Measurements from ENCODE around the gene SLC27A5.
"Not testable (repeated sequence)": the region's sequence is repeated elsewhere in the genome, so short reads cannot be mapped to it uniquely, and the experiment has no call there.

The SLC27A5 gene

DNA sequence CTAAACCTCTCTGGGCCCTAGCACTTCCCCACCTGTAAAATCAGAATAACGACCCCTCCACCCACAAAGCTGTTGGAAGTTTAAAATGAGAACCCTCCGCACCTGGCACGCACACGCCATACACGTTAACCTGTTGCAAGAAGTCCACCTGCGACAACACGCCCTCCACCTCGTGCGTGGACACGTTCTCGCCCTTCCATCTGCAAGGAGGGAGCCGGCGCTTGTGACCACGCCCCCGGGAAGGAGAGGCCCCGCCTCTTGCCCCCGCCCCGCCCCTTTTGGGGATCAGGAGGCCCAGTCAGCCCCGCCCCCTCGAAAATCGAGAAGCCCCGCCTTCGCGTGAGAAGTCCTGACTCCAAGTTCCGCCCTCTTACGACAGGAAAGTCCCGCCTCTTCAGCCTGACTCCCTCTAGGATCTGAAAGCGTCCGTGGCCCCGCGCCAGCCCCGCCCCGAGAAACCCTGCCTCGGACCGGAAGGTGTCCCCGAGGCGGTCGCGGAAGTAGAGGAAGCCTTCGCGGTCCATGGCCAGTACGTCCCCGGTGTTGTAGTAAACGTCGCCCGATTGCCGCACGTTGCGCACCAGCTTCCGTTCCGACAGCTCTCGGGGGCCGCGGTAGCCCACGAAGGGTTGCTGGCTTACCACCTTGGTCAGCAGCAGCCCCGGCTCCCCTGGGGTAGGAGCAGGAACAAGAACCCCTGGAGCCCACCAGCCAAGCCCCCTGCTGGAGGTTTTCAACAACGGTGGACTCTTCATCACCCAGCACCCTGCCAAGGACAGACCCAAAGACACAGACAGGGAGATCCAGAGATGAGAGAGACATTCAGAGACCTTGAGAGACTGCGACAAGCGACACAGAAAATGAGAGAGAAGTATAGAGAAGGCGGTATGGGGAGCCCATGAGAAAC is 12.5 kb downstream of the SLC27A5 start:
- Mint-ChIP-seq H3K27ac (peak overlapping the region; percentile 92), H3K9me3 (peaks cover 13% of the 10 kb centered on the region), H3K4me1 (peaks cover 34% of the 10 kb centered on the region)

DNA sequence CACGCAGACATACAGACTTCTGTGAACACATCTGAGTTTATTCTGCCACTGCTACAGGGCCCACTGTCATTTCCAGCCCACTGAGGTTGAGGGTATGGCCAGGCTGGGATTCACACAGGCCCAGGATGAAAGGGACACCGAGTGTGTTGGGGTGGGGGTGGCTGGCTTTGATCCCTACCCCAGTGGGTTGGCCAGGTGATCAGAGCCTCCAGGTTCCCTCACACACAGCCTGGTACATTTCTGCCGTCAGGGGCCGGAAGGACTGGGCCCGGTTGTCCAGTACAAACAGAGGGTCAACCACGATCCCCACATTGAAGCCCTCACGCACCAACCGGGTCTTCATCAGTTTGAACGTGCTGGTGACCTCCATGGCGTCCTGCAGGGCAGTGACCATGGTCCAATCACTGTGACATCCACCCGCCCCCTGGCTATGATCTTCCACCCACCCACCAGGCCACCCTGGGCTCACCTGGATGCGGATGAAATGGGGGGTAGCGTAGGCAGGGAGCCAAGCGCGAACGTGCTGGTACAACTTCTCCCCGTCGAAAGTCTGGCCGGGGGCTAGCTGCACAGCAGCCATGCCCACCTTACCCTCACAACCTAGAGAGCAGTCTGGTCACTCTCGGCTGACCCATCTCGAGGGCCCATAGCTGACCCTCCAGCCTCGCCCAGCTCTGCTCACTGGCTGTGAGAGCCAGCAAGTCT is 13.3 kb downstream of the SLC27A5 start:
- Mint-ChIP-seq H3K36me3 (peaks cover 6% of the 10 kb centered on the region), H3K27ac (peak overlapping the region; percentile 92), H3K4me1 (peaks cover 35% of the 10 kb centered on the region), H3K9me3 (peaks cover 13% of the 10 kb centered on the region), H3K4me3 (peak overlapping the region; percentile 87)
- ATAC-seq: no peak
- no peak for DNase-seq (ENCODE audit: low spot score in 2 of 2)

More for the DNA sequence above, 12.5 kb downstream of the SLC27A5 start:
- H3K4me3 Mint-ChIP-seq: peak overlapping the region; percentile 87
- ATAC-seq: peak; percentile 98
- DNase-seq (ENCODE audit: low spot score in 2 of 2): peak; percentile 89 to 99
- H3K36me3 Mint-ChIP-seq: peaks cover 6% of the 10 kb centered on the region

DNA sequence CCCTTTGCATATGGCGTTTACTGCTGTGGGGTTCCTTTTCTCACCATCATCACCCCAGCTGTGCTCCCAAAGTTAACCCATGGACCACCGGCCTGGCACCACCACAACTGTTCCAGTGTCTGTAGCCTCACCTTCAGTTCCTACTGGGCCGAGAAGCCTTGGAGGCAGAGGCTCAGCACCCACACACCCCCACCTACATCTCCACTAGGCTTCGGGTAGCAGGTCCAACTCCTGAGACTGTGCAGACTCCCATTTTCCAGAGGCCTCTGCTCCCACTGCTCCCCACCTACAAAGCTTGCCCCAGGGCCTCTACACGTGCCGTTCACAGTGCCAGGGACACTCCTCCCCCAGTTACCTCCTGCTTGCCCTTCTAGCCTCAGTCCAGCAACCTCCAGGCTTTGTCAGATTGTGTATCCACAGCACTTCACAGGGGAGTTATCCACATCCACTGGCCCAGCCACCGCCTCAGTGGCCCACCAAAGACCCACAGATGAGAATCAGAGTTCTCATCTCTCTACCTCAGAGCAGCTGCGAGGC is 14.1 kb downstream of the SLC27A5 start:
- Mint-ChIP-seq H3K36me3 (peaks cover 6% of the 10 kb centered on the region), H3K4me1 (peaks cover 35% of the 10 kb centered on the region), H3K4me3 (peak overlapping the region; percentile 87), H3K27ac (no peak overlapping the region), H3K9me3 (peaks cover 13% of the 10 kb centered on the region)
- ATAC-seq (no peak), DNase-seq (ENCODE audit: low spot score in 2 of 2) (no peak)

- no peak for ATAC-seq
- Mint-ChIP-seq H3K4me1 (peaks cover 18% of the 10 kb centered on the region), H3K9me3 (no peaks in the 10 kb centered on the region), H3K4me3 (no peak overlapping the region), H3K27ac (no peak overlapping the region), H3K36me3 (no peaks in the 10 kb centered on the region)
- no peak for DNase-seq (ENCODE audit: low spot score in 2 of 2)
Measured at GRCh38 chr19:58492265-58492664, 19.5 kb downstream of the SLC27A5 start.

GRCh38 chr19:58491393-58491792 is 20.4 kb downstream of the SLC27A5 start:
- no peak for ATAC-seq
- Mint-ChIP-seq H3K4me3 (no peak overlapping the region), H3K27ac (no peak overlapping the region), H3K36me3 (no peaks in the 10 kb centered on the region), H3K9me3 (no peaks in the 10 kb centered on the region), H3K4me1 (peaks cover 13% of the 10 kb centered on the region)
- no peak for DNase-seq (ENCODE audit: low spot score in 2 of 2)

DNA sequence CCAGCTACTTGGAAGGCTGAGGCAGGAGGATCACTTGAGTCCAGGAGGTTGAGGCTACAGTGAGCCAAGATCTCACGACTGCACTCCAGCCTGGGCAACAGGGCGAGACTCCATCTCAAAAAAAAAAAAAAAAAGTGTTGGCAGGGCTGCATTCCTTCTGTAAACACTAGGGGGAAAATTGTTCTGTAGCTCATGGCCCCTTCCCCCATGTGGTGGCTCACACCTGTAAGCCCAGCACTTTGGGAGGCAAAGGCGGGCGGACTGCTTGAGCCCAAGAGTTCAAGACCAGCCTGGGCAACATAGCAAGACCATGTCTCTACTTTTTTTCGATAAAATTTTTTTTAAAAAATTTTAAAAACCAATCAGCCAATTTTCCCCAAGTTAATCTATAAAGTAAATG is 27.4 kb downstream of the SLC27A5 start:
- H3K4me1 Mint-ChIP-seq; DNase-seq (ENCODE audit: low spot score in 2 of 2); H3K9me3 Mint-ChIP-seq; ATAC-seq; H3K27ac Mint-ChIP-seq; H3K4me3 Mint-ChIP-seq; H3K36me3 Mint-ChIP-seq: not testable (repeated sequence)

DNA sequence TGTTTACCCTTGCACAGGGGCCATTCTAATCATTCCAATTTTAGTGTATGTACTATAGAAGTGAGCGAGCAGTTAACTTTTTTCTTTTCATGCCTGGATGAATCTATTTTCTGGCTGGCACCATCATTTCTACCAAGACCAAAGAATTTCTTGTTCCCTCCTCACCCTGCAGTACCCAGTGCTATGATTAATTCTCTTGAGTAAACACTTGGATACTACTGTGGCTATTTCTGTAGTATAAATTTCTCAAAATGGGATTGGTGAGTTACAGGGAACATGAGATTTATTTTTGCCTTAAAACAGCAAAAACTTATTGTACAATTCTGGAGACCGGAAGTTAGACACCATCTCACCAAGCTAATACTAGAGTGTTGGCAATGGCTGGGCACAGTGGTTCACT is 28.0 kb downstream of the SLC27A5 start:
- H3K4me1 Mint-ChIP-seq: no peaks in the 10 kb centered on the region
- H3K4me3 Mint-ChIP-seq: no peak overlapping the region
- DNase-seq (ENCODE audit: low spot score in 2 of 2) (no peak), ATAC-seq (no peak)
- peaks cover 6% of the 10 kb centered on the region for H3K36me3 Mint-ChIP-seq
- no peak overlapping the region for H3K27ac Mint-ChIP-seq
- H3K9me3 Mint-ChIP-seq: no peaks in the 10 kb centered on the region

DNA sequence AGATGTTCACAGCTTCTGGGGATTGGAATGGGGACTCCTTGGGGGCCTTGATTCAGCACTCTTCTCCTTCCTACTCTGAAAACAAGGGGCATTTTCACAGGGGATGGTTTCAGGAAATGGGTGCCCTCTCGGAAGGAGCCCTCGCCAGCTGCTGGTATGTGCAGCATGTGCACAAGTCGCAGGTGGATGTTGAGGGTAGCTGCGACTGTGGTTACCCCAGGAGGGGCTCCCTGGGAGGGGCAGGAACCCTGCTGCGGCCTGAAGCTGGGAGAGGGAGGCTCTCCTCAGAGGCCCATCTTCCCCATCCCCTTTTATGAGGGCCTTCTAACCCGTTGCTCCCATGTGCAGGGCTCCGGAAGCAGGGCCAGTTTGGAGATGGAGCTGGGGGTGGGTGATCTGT is 29.4 kb downstream of the SLC27A5 start:
- no peaks in the 10 kb centered on the region for H3K9me3 Mint-ChIP-seq
- H3K27ac Mint-ChIP-seq: peak overlapping the region; percentile 64
- H3K4me1 Mint-ChIP-seq: no peaks in the 10 kb centered on the region
- no peak overlapping the region for H3K4me3 Mint-ChIP-seq
- ATAC-seq: no peak
- H3K36me3 Mint-ChIP-seq: peaks cover 6% of the 10 kb centered on the region
- DNase-seq (ENCODE audit: low spot score in 2 of 2): no peak

DNA sequence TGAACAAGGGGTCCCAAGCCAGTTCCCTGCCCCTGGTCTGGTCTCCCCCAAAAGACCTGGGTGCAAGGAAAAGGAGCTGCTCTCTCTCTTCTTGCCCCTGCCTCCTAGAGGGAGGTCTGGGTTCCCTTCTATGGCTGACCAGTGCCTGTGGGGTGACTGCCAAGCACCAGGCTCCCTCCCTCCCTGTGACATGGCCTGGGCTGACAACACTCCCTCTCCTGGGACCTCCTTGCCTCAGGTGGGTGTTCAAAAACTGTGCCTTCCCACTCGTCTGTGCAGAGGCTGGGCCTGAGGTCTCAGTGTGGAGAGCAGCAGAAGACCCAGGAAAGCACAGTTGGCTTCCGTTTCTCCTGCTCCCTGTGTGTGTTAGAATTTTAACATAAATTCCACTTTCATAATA is 31.0 kb downstream of the SLC27A5 start:
- no peak for DNase-seq (ENCODE audit: low spot score in 2 of 2)
- Mint-ChIP-seq H3K4me1 (peaks cover 8% of the 10 kb centered on the region), H3K4me3 (no peak overlapping the region), H3K36me3 (peaks cover 20% of the 10 kb centered on the region), H3K9me3 (no peaks in the 10 kb centered on the region), H3K27ac (no peak overlapping the region)
- ATAC-seq: no peak

- Mint-ChIP-seq H3K4me1 (peaks cover 12% of the 10 kb centered on the region), H3K36me3 (peaks cover 23% of the 10 kb centered on the region), H3K4me3 (no peak overlapping the region), H3K9me3 (no peaks in the 10 kb centered on the region), H3K27ac (no peak overlapping the region)
- DNase-seq (ENCODE audit: low spot score in 2 of 2) (no peak), ATAC-seq (no peak)
Measured at GRCh38 chr19:58480481-58480830, 31.3 kb downstream of the SLC27A5 start.

DNA sequence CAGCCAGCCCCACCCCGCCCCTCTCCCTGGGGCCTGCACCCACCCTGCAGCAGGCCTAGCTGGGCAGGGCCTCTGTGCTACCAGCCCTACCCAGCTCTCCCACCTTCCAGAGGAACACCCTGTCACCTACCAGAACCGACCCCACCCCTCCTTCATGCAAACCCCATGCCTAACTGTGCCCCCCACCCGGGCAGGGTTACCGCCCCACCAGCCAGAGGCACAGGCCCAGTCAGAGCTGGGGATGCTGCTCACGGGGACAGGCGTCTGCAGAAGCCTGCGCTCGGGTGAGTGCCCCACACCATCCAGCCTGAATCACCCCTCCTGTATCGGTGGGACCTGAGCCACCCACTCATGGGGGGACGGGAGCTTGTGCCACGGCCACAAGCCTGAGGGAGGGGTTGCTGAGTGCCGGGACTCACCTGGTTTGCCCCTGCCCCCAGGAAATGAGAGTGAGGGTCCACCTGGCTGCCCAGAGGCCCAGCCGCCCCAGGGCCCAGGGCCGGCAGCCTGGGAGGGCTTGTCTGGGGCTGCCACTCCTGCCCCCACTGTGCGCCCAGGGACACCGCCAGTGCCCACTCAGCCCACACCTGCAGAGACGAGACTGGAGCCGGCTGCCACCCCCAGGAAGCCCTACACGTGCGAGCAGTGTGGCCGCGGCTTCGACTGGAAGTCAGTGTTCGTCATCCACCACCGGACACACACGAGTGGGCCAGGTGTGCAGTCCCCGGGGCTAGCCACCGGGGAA is 31.9 kb downstream of the SLC27A5 start:
- Mint-ChIP-seq H3K36me3 (peaks cover 28% of the 10 kb centered on the region), H3K4me1 (peaks cover 17% of the 10 kb centered on the region), H3K4me3 (no peak overlapping the region), H3K9me3 (no peaks in the 10 kb centered on the region), H3K27ac (no peak overlapping the region)
- ATAC-seq (no peak), DNase-seq (ENCODE audit: low spot score in 2 of 2) (no peak)

- Mint-ChIP-seq H3K36me3 (peaks cover 33% of the 10 kb centered on the region), H3K27ac (peak overlapping the region; percentile 14), H3K4me3 (no peak overlapping the region), H3K9me3 (no peaks in the 10 kb centered on the region), H3K4me1 (peaks cover 23% of the 10 kb centered on the region)
- DNase-seq (ENCODE audit: low spot score in 2 of 2): no peak
- ATAC-seq: no peak
Measured at GRCh38 chr19:58479303-58479702, 32.5 kb downstream of the SLC27A5 start.

- Mint-ChIP-seq H3K4me3 (no peak overlapping the region), H3K27ac (peak overlapping the region; percentile 96)
- no peak for ATAC-seq
Measured at GRCh38 chr19:58477871-58478270, 33.9 kb downstream of the SLC27A5 start.

DNA sequence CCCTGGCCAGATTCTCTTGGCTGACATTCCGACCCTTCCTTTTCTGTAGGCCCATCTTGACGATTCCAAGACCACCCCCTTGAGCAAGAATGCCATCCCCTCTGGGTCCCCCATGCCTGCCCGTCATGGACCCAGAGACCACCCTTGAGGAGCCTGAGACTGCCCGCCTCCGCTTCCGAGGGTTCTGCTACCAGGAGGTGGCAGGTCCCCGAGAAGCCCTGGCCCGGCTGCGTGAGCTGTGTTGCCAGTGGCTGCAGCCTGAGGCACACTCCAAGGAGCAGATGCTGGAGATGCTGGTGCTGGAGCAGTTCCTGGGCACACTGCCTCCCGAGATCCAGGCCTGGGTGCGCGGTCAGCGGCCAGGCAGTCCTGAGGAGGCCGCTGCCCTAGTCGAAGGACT is 34.7 kb downstream of the SLC27A5 start:
- no peaks in the 10 kb centered on the region for H3K9me3 Mint-ChIP-seq

More at GRCh38 chr19:58477871-58478270, 33.9 kb downstream of the SLC27A5 start:
- DNase-seq (ENCODE audit: low spot score in 2 of 2): no peak
- H3K36me3 Mint-ChIP-seq: peaks cover 47% of the 10 kb centered on the region
- H3K4me1 Mint-ChIP-seq: peaks cover 23% of the 10 kb centered on the region
- H3K9me3 Mint-ChIP-seq: no peaks in the 10 kb centered on the region

GRCh38 chr19:58476498-58477015 is 35.2 kb downstream of the SLC27A5 start:
- peaks cover 60% of the 10 kb centered on the region for H3K36me3 Mint-ChIP-seq
- peak; percentile 1 for ATAC-seq
- no peaks in the 10 kb centered on the region for H3K9me3 Mint-ChIP-seq
- H3K27ac Mint-ChIP-seq: peak overlapping the region; percentile 96
- H3K4me1 Mint-ChIP-seq: peaks cover 23% of the 10 kb centered on the region
- DNase-seq (ENCODE audit: low spot score in 2 of 2): no peak
- peak overlapping the region; percentile 80 for H3K4me3 Mint-ChIP-seq

More for the DNA sequence above, 34.7 kb downstream of the SLC27A5 start:
- peak overlapping the region; percentile 96 for H3K27ac Mint-ChIP-seq
- H3K4me3 Mint-ChIP-seq: peak overlapping the region; percentile 80
- ATAC-seq (no peak), DNase-seq (ENCODE audit: low spot score in 2 of 2) (no peak)
- H3K36me3 Mint-ChIP-seq: peaks cover 54% of the 10 kb centered on the region
- peaks cover 23% of the 10 kb centered on the region for H3K4me1 Mint-ChIP-seq
